Heart left ventricle (tissue), 16 donors: ENCODE measurements around the gene GPRIN2. TPM values are rescaled to one million over a fixed set of nuclear protein-coding genes. Genes with fewer than 3 reads are reported as not detected.

ENCODE experiments used
- ATAC-seq, 4 donors: fragments of 200-7000 bp; cut with Tn5 transposase; one replicate each; pipeline ENCODE4 v1.9.1; 2020 to 2022; ENCODE audit warnings: moderate library complexity in 4 of 4, mild to moderate bottlenecking in 3 of 4, moderate number of reproducible peaks in 1 of 4
- DNase-seq, 5 donors: peaks; one replicate each; pipeline ENCODE4 v3.0.0-alpha.2; 2020
- H3K27ac ChIP-seq, 12 donors: fragments of 200-600 bp; sonication (generic) in 4 of 12; one replicate each; pipeline versions ENCODE4 v1.5.0 to v1.8.0; 2016 to 2022; ENCODE audit warnings: mild to moderate bottlenecking in 2 of 12
- H3K27me3 ChIP-seq, 9 donors: fragments of 200-600 bp; sonication (generic) in 2 of 9; one replicate each; pipeline versions ENCODE4 v1.5.1 to v1.8.0; 2016 to 2022; ENCODE audit warnings: mild to moderate bottlenecking in 3 of 9
- H3K36me3 ChIP-seq, 9 donors: fragments of 200-600 bp; sonication (generic) in 2 of 9; one replicate each; pipeline versions ENCODE4 v1.5.0 to v1.8.0; 2018 to 2022; ENCODE audit warnings: mild to moderate bottlenecking in 2 of 9
- H3K4me1 ChIP-seq, 12 donors: fragments of 200-600 bp; sonication (generic) in 4 of 12; one replicate each; pipeline versions ENCODE4 v1.5.0 to v1.8.0; 2016 to 2022; ENCODE audit warnings: mild to moderate bottlenecking in 3 of 12
- H3K4me3 ChIP-seq, 12 donors: fragments of 200-600 bp; sonication (generic) in 4 of 12; one replicate each; pipeline versions ENCODE4 v1.5.0 to v1.8.0; 2017 to 2022; ENCODE audit warnings: mild to moderate bottlenecking in 9 of 12, moderate library complexity in 4 of 12
- H3K9me3 ChIP-seq, 12 donors: fragments of 200-600 bp; sonication (generic) in 4 of 12; one replicate each; pipeline versions ENCODE4 v1.5.0 to v1.8.0; 2016 to 2022; ENCODE audit warnings: mild to moderate bottlenecking in 1 of 12
- POLR2A ChIP-seq, 2 donors: fragments of 450-650 bp; IDR thresholded peaks; one replicate each; pipeline ENCODE4 v1.6.1; 2017; ENCODE audit warnings: antibody characterized with exemption in 2 of 2, mild to moderate bottlenecking in 2 of 2, moderate library complexity in 2 of 2
- WGBS, 4 donors: extraction: QIAGEN DNeasy Blood & Tissue Kit in 2 of 4; methylation state at CpG; one replicate each; pipeline versions ENCODE4 v1.1.5 to v1.1.7; 2013 to 2018; 5-methylcytosine and 5-hydroxymethylcytosine counted together
- intact Hi-C, 10 donors: fragments of 100-400 bp; cut with DNase I; formaldehyde crosslinking; loops; one replicate each; pipeline versions ENCODE4 v1.11.1 to v1.14.2; 2022
- polyA plus RNA-seq, 2 donors: library from polyadenylated mRNA; stranded (reverse); fragments of 200-250 nt; gene quantifications; one replicate each; pipeline ENCODE4 v1.2.3, GENCODE V29; 2013
- total RNA-seq, 9 donors: library from RNA; depleted of rRNA in 2 of 9; stranded (reverse); fragments of >200 nt in 2 of 9; fragmentation: NEBNext Ultra II Directional in 3 of 9; extraction: Animal tissue kit (Norgen Biotek cat#: 25700) in 3 of 9; gene quantifications; one replicate each; pipeline versions ENCODE4 v1.1.0 to v1.2.4, GENCODE V29; 2016 to 2023
- TF ChIP-seq, protein P1 (sequence below), 12 donors: fragments of 200-600 bp; sonication (generic) in 4 of 12; IDR thresholded peaks; one replicate each; pipeline versions ENCODE4 v1.5.0 to v1.8.0; 2018 to 2022; ENCODE audit warnings: antibody characterized with exemption in 12 of 12, mild to moderate bottlenecking in 5 of 12
- donor health status: ischemic (EF 13 %, LVEDD 7.1; RV severe dilation, severe dysfunction).
- donor health status: healthy with polysubstance abuse.
- donor health status: DM: no; HTN: yes; CAD: no.
- donor health status: DM: no; HTN: no; CAD: no.
- donor health status: ischemic (EF 25% LVEDD 6.9; RV normal size, moderate dysfunction).
- donor health status: ischemic (EF 25% LVEDD 5.7; RV mildly dilated, moderate dysfunction).
- donor health status: healthy.
- donor health status: DM: yes; HTN: yes; CAD: no.
- donor health status: ischemic (EF 35%, LVEDD 5.7; RV mildly dilated, moderate dysfunction).
- donor health status: nonischemic (EF 11% LVEDD 7.7; RV severe dilation, severe dysfunction).
- donor health status: DM: yes; HTN: yes; CAD: no.
- donor health status: PGD.
- donor health status: ischemic (EF 29% LVEDD 5.4; RV normal size, mild dysfunction).
- donor health status: nonischemic (EF 23%, LVEDD 6.1; RV moderate dilation, normal function).

The GPRIN2 gene
- total and polyA plus RNA-seq, 11 donors = 0.50 TPM; not detected in 10

GRCh38 chr10:46527241-46527811 is 29.1 kb downstream of the GPRIN2 start:
- DNase-seq (peak in 3 of 5 donors; percentile 28 to 60 (median 34)), ATAC-seq (no peak)
- Histone ChIP-seq H3K4me1 (peaks cover 0 to 7% (median 0%) of the 10 kb centered on the region in 12 donors), H3K27me3 (peaks cover 0 to 19% (median 0%) of the 10 kb centered on the region in 9 donors), H3K27ac (no peak overlapping the region), H3K36me3 (no peaks in the 10 kb centered on the region), H3K9me3 (no peaks in the 10 kb centered on the region), H3K4me3 (no peak overlapping the region)
- TF ChIP-seq, protein P1, sequence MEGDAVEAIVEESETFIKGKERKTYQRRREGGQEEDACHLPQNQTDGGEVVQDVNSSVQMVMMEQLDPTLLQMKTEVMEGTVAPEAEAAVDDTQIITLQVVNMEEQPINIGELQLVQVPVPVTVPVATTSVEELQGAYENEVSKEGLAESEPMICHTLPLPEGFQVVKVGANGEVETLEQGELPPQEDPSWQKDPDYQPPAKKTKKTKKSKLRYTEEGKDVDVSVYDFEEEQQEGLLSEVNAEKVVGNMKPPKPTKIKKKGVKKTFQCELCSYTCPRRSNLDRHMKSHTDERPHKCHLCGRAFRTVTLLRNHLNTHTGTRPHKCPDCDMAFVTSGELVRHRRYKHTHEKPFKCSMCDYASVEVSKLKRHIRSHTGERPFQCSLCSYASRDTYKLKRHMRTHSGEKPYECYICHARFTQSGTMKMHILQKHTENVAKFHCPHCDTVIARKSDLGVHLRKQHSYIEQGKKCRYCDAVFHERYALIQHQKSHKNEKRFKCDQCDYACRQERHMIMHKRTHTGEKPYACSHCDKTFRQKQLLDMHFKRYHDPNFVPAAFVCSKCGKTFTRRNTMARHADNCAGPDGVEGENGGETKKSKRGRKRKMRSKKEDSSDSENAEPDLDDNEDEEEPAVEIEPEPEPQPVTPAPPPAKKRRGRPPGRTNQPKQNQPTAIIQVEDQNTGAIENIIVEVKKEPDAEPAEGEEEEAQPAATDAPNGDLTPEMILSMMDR (IDR thresholded peaks at IDR 0.05) = no peak
- no peak for TF ChIP-seq POLR2A (IDR thresholded peaks at IDR 0.05)
- intact Hi-C loops = no loop called here
- 87 to 91% (median 88%) methylated on average over 12 of the region's 12 CpGs for WGBS, 4 donors

- Histone ChIP-seq H3K4me1 (peaks cover 0 to 7% (median 0%) of the 10 kb centered on the region in 12 donors), H3K36me3 (no peaks in the 10 kb centered on the region), H3K9me3 (no peaks in the 10 kb centered on the region), H3K4me3 (no peak overlapping the region), H3K27me3 (peaks cover 0 to 20% (median 0%) of the 10 kb centered on the region in 9 donors), H3K27ac (no peak overlapping the region)
- DNase-seq = peak in 3 of 5 donors; percentile 14 to 53 (median 20)
- no peak for ATAC-seq
- intact Hi-C loops = no loop called here
- no peak for TF ChIP-seq POLR2A (IDR thresholded peaks at IDR 0.05)
- TF ChIP-seq, protein P1 (IDR thresholded peaks at IDR 0.05) = no peak
- WGBS, 4 donors = 48 to 58% (median 52%) methylated on average over 7 of the region's 7 CpGs
Observed at GRCh38 chr10:46526682-46527038, 29.8 kb downstream of the GPRIN2 start.

DNA sequence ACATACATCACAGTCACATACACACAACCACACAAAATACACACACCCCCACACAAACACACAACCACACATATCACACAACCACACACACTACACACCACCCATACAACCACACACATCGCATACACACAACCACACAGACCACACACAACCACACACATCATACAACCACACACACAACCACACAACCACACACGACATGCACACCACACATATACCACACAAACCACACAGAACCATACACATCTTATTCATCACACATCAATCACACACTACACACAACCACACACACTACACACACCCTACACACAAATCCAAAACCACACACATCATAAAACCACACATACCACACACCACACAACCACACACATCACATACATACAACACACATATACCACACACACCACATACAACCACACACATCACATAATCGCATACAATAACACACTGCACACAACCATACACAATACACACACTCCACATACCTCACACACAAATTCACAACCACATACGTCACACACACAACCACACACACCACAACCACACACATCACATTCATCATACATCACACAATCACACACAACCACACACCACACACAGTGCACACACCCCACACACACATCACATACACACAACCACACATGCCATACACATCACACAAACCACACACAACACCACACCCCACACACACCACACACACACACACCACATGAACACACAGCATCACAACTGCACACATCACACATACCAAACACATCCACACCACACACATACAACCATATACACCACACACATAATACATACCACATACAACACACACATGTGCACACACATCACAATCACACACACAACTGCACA is 30.4 kb downstream of the GPRIN2 start:
- Histone ChIP-seq H3K4me1 (peaks cover 0 to 7% (median 0%) of the 10 kb centered on the region in 12 donors), H3K9me3 (no peaks in the 10 kb centered on the region), H3K4me3 (no peak overlapping the region), H3K27ac (no peak overlapping the region), H3K27me3 (peaks cover 0 to 26% (median 0%) of the 10 kb centered on the region in 9 donors), H3K36me3 (no peaks in the 10 kb centered on the region)
- intact Hi-C loops = no loop called here
- no peak for DNase-seq
- TF ChIP-seq, protein P1 (IDR thresholded peaks at IDR 0.05) = no peak
- TF ChIP-seq POLR2A (IDR thresholded peaks at IDR 0.05) = no peak
- WGBS, 4 donors = 90 to 96% (median 93%) methylated on average over 4 of the region's 4 CpGs
- no peak for ATAC-seq

DNA sequence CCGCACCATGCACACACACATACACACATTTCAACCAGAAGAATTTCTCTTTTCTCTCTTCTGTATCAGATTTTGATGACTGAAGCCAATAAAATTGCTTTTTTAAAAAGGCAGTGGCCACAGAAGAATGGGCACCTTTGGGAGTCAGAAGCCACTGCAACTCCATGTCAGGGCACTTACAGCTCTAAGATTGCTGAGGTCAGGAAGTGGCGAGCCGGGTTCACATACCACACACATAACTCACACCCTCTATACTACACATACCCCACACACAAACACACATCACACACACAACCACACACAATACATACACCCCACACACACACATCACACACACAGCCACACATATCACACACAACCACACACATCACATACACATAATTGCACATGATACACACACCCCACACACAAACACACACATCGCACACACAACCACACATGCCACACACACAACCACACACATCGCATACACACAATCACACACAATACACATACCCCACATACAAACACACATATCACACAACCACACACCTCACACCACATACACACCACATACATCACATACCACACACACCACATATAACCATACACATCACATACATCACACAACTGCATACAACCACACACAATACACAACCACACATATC is 31.2 kb downstream of the GPRIN2 start:
- 86 to 90% (median 88%) methylated on average over 5 of the region's 5 CpGs for WGBS, 4 donors
- peaks cover 0 to 27% (median 3%) of the 10 kb centered on the region in 9 donors for H3K27me3 ChIP-seq
- no peaks in the 10 kb centered on the region for H3K36me3 ChIP-seq
- intact Hi-C loops = no loop called here
- DNase-seq (peak in 1 of 5 donors; percentile 11), ATAC-seq (no peak)
- no peaks in the 10 kb centered on the region for H3K9me3 ChIP-seq
- peaks cover 0 to 7% (median 0%) of the 10 kb centered on the region in 12 donors for H3K4me1 ChIP-seq
- TF ChIP-seq, protein P1 (IDR thresholded peaks at IDR 0.05) = no peak
- TF ChIP-seq POLR2A (IDR thresholded peaks at IDR 0.05) = no peak
- H3K27ac ChIP-seq = no peak overlapping the region
- H3K4me3 ChIP-seq = no peak overlapping the region
